Smooth muscle cell (in vitro differentiated cells): Measurements from ENCODE around the gene ETS1. TPM values are rescaled to one million over a fixed set of nuclear protein-coding genes. Genes with fewer than 3 reads are reported as not detected.

Source experiments
- DNase-seq: peaks from one replicate; lab custom pipeline; 2025; ENCODE audit not compliant: unreplicated experiment; lab: John Stamatoyannopoulos, UW
- H2AFZ ChIP-seq: fragments of 200-600 bp; sonication (generic); 2 replicates; pipeline ENCODE4 v1.6.0; 2016; ENCODE audit warnings: antibody characterized with exemption, low read depth, mild to moderate bottlenecking
- H3F3A ChIP-seq: fragments of 200-600 bp; sonication (generic); 2 replicates; pipeline ENCODE4 v1.6.0; 2017; ENCODE audit warnings: antibody characterized with exemption, low read depth
- H3K27ac ChIP-seq: fragments of 200-600 bp; sonication (generic); 2 replicates; pipeline ENCODE4 v1.5.1; 2016; ENCODE audit warnings: low read depth, mild to moderate bottlenecking
- H3K27me3 ChIP-seq: fragments of 200-600 bp; sonication (generic); 2 replicates; pipeline ENCODE4 v1.6.1; 2016; ENCODE audit warnings: low read depth, mild to moderate bottlenecking
- H3K36me3 ChIP-seq: fragments of 200-600 bp; sonication (generic); 2 replicates; pipeline ENCODE4 v1.5.1; 2016; ENCODE audit warnings: low read depth
- H3K4me1 ChIP-seq: fragments of 200-600 bp; sonication (generic); 2 replicates; pipeline ENCODE4 v1.5.1; 2016; ENCODE audit warnings: low read depth
- H3K4me2 ChIP-seq: fragments of 200-600 bp; sonication (generic); 2 replicates; pipeline ENCODE4 v1.6.0; 2016; ENCODE audit warnings: mild to moderate bottlenecking
- H3K4me3 ChIP-seq: fragments of 200-600 bp; sonication (generic); 2 replicates; pipeline ENCODE4 v1.5.1; 2016; ENCODE audit warnings: mild to moderate bottlenecking
- H3K79me2 ChIP-seq: fragments of 200-600 bp; sonication (generic); 2 replicates; pipeline ENCODE4 v1.6.0; 2016; ENCODE audit warnings: low read depth, mild to moderate bottlenecking
- H3K9ac ChIP-seq: fragments of 200-600 bp; sonication (generic); 2 replicates; pipeline ENCODE4 v1.6.0; 2016; ENCODE audit warnings: low read depth
- H3K9me3 ChIP-seq: fragments of 200-600 bp; sonication (generic); replicated peaks from 2 replicates; pipeline ENCODE4 v1.5.1; 2016; ENCODE audit warnings: low read depth
- H4K20me1 ChIP-seq: fragments of 200-600 bp; sonication (generic); 2 replicates; pipeline ENCODE4 v1.6.0; 2016; ENCODE audit warnings: low read depth
- WGBS: methylation state at CpG from one replicate; pipeline ENCODE4 v1.1.7; 2016; ENCODE audit warnings: low lambda C conversion rate; 5-methylcytosine and 5-hydroxymethylcytosine counted together
- polyA plus RNA-seq: library from polyadenylated mRNA; unstranded; fragments of >200 nt; fragmentation: Nextera tagmentation; extraction: Ambion mirVana; gene quantifications from 2 replicates; pipeline ENCODE4 v1.2.1, GENCODE V29; 2016
- total RNA-seq: library from RNA; depleted of rRNA; stranded (reverse); fragments of >200 nt; gene quantifications from 2 replicates; pipeline ENCODE4 v1.2.3, GENCODE V29; 2014
- TF ChIP-seq, protein P1 (sequence below): fragments of 200-600 bp; sonication (generic); IDR thresholded peaks from 2 replicates; pipeline ENCODE4 v1.5.1; 2017; ENCODE audit warnings: borderline replicate concordance, mild to moderate bottlenecking, antibody characterized with exemption; ENCODE audit not compliant: insufficient read depth, poor library complexity, severe bottlenecking

ETS1 gene
- total and polyA plus RNA-seq, 2 experiments from 2014 or later: 4.1 to 22.8 TPM

DNA sequence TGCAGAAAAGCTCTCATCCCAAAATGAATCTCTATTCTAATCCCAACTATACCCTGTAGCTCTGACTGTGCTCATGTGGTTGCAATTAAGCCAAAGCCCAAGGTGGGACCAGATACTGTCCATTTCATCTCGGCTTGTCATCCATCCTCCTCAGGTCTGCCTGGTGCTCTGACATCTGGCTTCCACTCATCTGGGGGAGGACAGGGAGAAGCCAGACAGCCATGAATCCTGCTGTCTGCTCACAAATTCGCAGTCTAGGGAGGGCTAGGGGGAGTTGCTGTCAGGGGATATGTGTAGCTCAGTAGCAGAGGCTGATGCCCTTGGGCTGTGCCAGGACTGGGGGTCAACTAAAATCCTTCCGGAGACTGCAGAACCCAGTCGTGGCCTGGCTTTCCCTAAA lies 167.1 kb downstream of the ETS1 start:
- peaks cover 22% of the 10 kb centered on the region for H3F3A ChIP-seq
- H3K9ac ChIP-seq: peak overlapping the region; percentile 97
- no peaks in the 10 kb centered on the region for H3K27me3 ChIP-seq
- no peaks in the 10 kb centered on the region for H3K36me3 ChIP-seq
- H3K4me2 ChIP-seq: peak overlapping the region; percentile 76
- TF ChIP-seq, protein P1, sequence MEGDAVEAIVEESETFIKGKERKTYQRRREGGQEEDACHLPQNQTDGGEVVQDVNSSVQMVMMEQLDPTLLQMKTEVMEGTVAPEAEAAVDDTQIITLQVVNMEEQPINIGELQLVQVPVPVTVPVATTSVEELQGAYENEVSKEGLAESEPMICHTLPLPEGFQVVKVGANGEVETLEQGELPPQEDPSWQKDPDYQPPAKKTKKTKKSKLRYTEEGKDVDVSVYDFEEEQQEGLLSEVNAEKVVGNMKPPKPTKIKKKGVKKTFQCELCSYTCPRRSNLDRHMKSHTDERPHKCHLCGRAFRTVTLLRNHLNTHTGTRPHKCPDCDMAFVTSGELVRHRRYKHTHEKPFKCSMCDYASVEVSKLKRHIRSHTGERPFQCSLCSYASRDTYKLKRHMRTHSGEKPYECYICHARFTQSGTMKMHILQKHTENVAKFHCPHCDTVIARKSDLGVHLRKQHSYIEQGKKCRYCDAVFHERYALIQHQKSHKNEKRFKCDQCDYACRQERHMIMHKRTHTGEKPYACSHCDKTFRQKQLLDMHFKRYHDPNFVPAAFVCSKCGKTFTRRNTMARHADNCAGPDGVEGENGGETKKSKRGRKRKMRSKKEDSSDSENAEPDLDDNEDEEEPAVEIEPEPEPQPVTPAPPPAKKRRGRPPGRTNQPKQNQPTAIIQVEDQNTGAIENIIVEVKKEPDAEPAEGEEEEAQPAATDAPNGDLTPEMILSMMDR: no peak
- no peak overlapping the region for H3K4me3 ChIP-seq
- 17% methylated on average over 4 of the region's 4 CpGs for WGBS
- H3K4me1 ChIP-seq: peaks cover 5% of the 10 kb centered on the region
- H3K9me3 ChIP-seq: no peaks in the 10 kb centered on the region
- H4K20me1 ChIP-seq: no peaks in the 10 kb centered on the region
- peak overlapping the region; percentile 99 for H3K27ac ChIP-seq
- no peak for DNase-seq
- peak overlapping the region; percentile 18 for H2AFZ ChIP-seq
- no peaks in the 10 kb centered on the region for H3K79me2 ChIP-seq

DNA sequence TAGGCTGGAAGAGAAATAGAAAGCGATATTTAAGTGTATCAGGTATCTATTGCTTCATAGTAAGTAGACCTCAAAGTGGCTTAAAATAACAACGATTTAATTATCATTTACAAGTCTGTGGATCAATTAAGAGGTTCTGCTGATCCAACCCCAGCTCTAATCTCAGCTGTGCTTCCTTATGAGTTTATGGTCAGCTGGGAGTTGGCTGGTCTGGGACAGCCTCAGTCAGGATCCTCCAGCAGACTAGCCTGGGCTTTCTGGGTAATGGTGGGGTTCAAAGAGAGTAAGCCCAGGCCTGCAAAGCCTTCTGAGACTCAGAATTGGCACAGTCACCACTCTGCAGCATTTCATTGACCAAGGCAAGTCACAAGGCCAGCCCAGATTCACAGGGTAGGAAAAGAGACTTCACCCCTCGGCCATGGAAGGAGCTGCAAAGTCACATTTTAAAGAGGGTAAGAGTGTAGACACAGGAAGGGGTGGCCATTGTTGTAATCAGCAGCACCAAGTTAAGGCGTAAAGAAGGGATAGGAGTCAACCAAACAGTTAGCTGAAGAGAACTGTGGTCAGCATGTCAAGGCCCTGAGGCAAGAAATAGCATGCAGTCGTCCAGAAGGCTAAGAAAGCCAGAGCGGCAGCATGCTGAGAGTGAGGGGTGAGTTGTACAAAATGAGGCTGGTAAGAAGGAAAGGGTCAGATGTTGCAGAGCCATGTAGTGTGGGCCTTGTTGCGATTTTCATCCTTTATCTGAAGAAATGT lies 168.2 kb downstream of the ETS1 start:
- no peak for DNase-seq

DNA sequence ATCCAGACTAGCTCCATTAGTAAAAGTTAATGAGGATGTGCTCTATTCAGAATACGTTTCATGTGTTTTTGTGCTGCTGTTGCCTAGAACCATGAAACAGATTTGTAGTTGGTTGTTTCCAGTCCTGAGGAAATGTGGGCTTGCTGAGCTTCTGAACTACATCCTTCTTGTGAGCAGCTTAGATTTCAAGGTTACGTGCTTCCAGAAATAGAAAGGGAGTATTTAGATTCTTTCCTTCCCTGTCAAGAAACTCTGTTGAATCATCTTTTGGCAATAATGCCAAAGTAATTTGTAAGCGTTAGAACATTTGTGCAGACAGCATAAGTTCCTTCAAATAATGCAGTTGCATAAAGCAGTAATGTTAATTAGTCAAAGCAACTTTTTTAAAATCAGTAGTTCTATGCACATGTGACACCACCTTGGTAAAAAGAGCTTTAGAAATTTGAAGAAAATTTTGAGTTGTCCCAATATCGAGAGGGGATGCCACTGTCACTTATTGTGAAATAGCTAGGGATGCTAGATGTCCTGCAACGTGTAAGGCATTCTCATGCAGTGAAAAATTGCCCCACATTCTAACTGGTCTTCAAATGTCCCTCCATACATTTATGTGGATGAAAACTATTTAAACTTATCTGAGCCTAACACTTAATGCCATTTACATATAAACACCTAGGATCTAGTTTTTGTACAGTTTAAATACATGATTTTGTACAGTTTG lies 169.6 kb downstream of the ETS1 start:
- DNase-seq: no peak
- WGBS: 40% methylated on average over 5 of the region's 5 CpGs
- peak overlapping the region; percentile 86 for H3K27ac ChIP-seq
- H3K4me1 ChIP-seq: no peaks in the 10 kb centered on the region
- TF ChIP-seq, protein P1: no peak
- no peaks in the 10 kb centered on the region for H3K79me2 ChIP-seq
- no peaks in the 10 kb centered on the region for H3K27me3 ChIP-seq
- H3K9ac ChIP-seq: no peak overlapping the region
- no peaks in the 10 kb centered on the region for H4K20me1 ChIP-seq
- H2AFZ ChIP-seq: no peak overlapping the region
- H3K36me3 ChIP-seq: no peaks in the 10 kb centered on the region
- peak overlapping the region; percentile 8 for H3K4me2 ChIP-seq
- H3K4me3 ChIP-seq: no peak overlapping the region
- H3K9me3 ChIP-seq: no peaks in the 10 kb centered on the region
- H3F3A ChIP-seq: peaks cover 22% of the 10 kb centered on the region

More for the DNA sequence above, 168.2 kb downstream of the ETS1 start:
- H3K27me3 ChIP-seq: no peaks in the 10 kb centered on the region
- no peaks in the 10 kb centered on the region for H3K9me3 ChIP-seq
- no peaks in the 10 kb centered on the region for H4K20me1 ChIP-seq
- H3K4me1 ChIP-seq: peaks cover under 1% of the 10 kb centered on the region
- H3K4me3 ChIP-seq: no peak overlapping the region
- peaks cover 22% of the 10 kb centered on the region for H3F3A ChIP-seq
- H3K4me2 ChIP-seq: peak overlapping the region; percentile 76
- H3K27ac ChIP-seq: peak overlapping the region; percentile 99
- TF ChIP-seq, protein P1: no peak
- peak overlapping the region; percentile 97 for H3K9ac ChIP-seq
- WGBS: 59% methylated on average over 7 of the region's 7 CpGs
- H3K36me3 ChIP-seq: no peaks in the 10 kb centered on the region
- no peak overlapping the region for H2AFZ ChIP-seq
- no peaks in the 10 kb centered on the region for H3K79me2 ChIP-seq
